Measurements from ENCODE around the gene ZNF79. TPM values are rescaled to one million over a fixed set of nuclear protein-coding genes. Genes with fewer than 3 reads are reported as not detected.

ZNF79 gene
- total and polyA plus RNA-seq, 5 experiments from 2014 or later, result 3.3 to 17.2 (median 6.6) TPM

- Mint-ChIP-seq H3K9me3 (no peaks in the 10 kb centered on the region), H3K4me1 (peaks cover 0 to 18% (median 8%) of the 10 kb centered on the region in 4 donors), H3K27ac (peak overlapping the region in 3 of 10 donors; percentile 43 to 71 (median 52)), H3K36me3 (peaks cover 6 to 84% (median 29%) of the 10 kb centered on the region in 3 donors), H3K27me3 (no peaks in the 10 kb centered on the region), H3K4me3 (no peak overlapping the region)
- DNase-seq (no peak), ATAC-seq (no peak)
- POLR2A ChIA-PET, result interaction anchor here (1.6 kb wide), 1 partner anchor 12 kb away, joined by 7 read pairs; no protein-coding TSS in a partner anchor
These were observed 14.2 kb downstream of the ZNF79 start for GRCh38 chr9:127438394-127438793.

- H3K9me3 Mint-ChIP-seq, result no peaks in the 10 kb centered on the region
- ATAC-seq, result no peak
These were observed 20.2 kb downstream of the ZNF79 start for GRCh38 chr9:127444283-127444920.

GRCh38 chr9:127444921-127445850, 21.0 kb downstream of the ZNF79 start:
- POLR2A ChIA-PET, result no interaction called here
- H3K36me3 Mint-ChIP-seq, result peaks cover 5 to 91% (median 32%) of the 10 kb centered on the region in 3 donors
- no peaks in the 10 kb centered on the region for H3K27me3 Mint-ChIP-seq
- no peak overlapping the region for H3K4me3 Mint-ChIP-seq
- H3K4me1 Mint-ChIP-seq, result peaks cover 11 to 31% (median 25%) of the 10 kb centered on the region in 4 donors
- H3K9me3 Mint-ChIP-seq, result no peaks in the 10 kb centered on the region
- H3K27ac Mint-ChIP-seq, result peak overlapping the region in 4 of 10 donors; percentile 11 to 66 (median 38)
- DNase-seq (no peak), ATAC-seq (no peak)

More at GRCh38 chr9:127444283-127444920, 20.2 kb downstream of the ZNF79 start:
- Mint-ChIP-seq H3K4me1 (peaks cover 7 to 23% (median 17%) of the 10 kb centered on the region in 4 donors), H3K4me3 (no peak overlapping the region), H3K27ac (peak overlapping the region in 6 of 10 donors; percentile 3 to 80 (median 52)), H3K27me3 (no peaks in the 10 kb centered on the region), H3K36me3 (peaks cover 6 to 91% (median 34%) of the 10 kb centered on the region in 3 donors)
- no peak for DNase-seq
- POLR2A ChIA-PET, result interaction anchor here (0.7 kb wide), 1 partner anchor 644 kb away, joined by 3 read pairs; no protein-coding TSS in a partner anchor

GRCh38 chr9:127445851-127446712, 21.9 kb downstream of the ZNF79 start:
- no peak overlapping the region for H3K4me3 Mint-ChIP-seq
- ATAC-seq, result no peak
- H3K36me3 Mint-ChIP-seq, result peaks cover 0 to 87% (median 27%) of the 10 kb centered on the region in 3 donors
- peak overlapping the region in 4 of 10 donors; percentile 54 to 66 (median 58) for H3K27ac Mint-ChIP-seq
- no peaks in the 10 kb centered on the region for H3K9me3 Mint-ChIP-seq
- peaks cover 14 to 40% (median 29%) of the 10 kb centered on the region in 4 donors for H3K4me1 Mint-ChIP-seq
- POLR2A ChIA-PET, result interaction anchor here (1.0 kb wide), 1 partner anchor 231 kb away, joined by 3 read pairs; no protein-coding TSS in a partner anchor
- H3K27me3 Mint-ChIP-seq, result no peaks in the 10 kb centered on the region
- DNase-seq, result no peak

- Mint-ChIP-seq H3K27me3 (no peaks in the 10 kb centered on the region), H3K9me3 (no peaks in the 10 kb centered on the region), H3K4me3 (no peak overlapping the region), H3K4me1 (peaks cover 14 to 46% (median 34%) of the 10 kb centered on the region in 4 donors), H3K36me3 (peaks cover 0 to 81% (median 27%) of the 10 kb centered on the region in 3 donors), H3K27ac (peak overlapping the region in 8 of 10 donors; percentile 6 to 64 (median 41))
- ATAC-seq, result no peak
- DNase-seq, result no peak
- POLR2A ChIA-PET, result interaction anchor here (0.7 to 1.0 kb wide), 2 partner anchors 232 to 1378 kb away, joined by 3 read pairs; no protein-coding TSS in a partner anchor
These were observed 22.7 kb downstream of the ZNF79 start for GRCh38 chr9:127446713-127447415.

GRCh38 chr9:127447416-127448111, 23.4 kb downstream of the ZNF79 start:
- DNase-seq, result no peak
- Mint-ChIP-seq H3K4me3 (peak overlapping the region in 2 of 10 donors; percentile 16 to 42), H3K27ac (peak overlapping the region in 8 of 10 donors; percentile 3 to 61 (median 19)), H3K4me1 (peaks cover 14 to 53% (median 40%) of the 10 kb centered on the region in 4 donors), H3K9me3 (no peaks in the 10 kb centered on the region), H3K27me3 (no peaks in the 10 kb centered on the region), H3K36me3 (peaks cover 0 to 74% (median 26%) of the 10 kb centered on the region in 3 donors)
- POLR2A ChIA-PET, result interaction anchor here (0.6 to 1.1 kb wide), 5 partner anchors 11 to 1377 kb away, joined by 3 to 4 read pairs (median 3); no protein-coding TSS in a partner anchor
- ATAC-seq, result no peak

- Mint-ChIP-seq H3K27me3 (no peaks in the 10 kb centered on the region), H3K9me3 (no peaks in the 10 kb centered on the region), H3K4me1 (peaks cover 14 to 54% (median 41%) of the 10 kb centered on the region in 4 donors), H3K4me3 (peak overlapping the region in 6 of 10 donors; percentile 7 to 98 (median 15)), H3K36me3 (peaks cover 0 to 73% (median 26%) of the 10 kb centered on the region in 3 donors), H3K27ac (peak overlapping the region in 7 of 10 donors; percentile 37 to 95 (median 53))
- POLR2A ChIA-PET, result interaction anchor here (0.6 to 1.1 kb wide), 4 partner anchors 12 to 588 kb away, joined by 3 to 4 read pairs (median 3); partner anchors contain the start of gene ST6GALNAC4
- ATAC-seq (no peak), DNase-seq (no peak)
These were observed 24.1 kb downstream of the ZNF79 start for GRCh38 chr9:127448112-127448805.

GRCh38 chr9:127449332-127449966, 25.3 kb downstream of the ZNF79 start:
- Mint-ChIP-seq H3K27me3 (no peaks in the 10 kb centered on the region), H3K27ac (peak overlapping the region; percentile 91 to 98 (median 96)), H3K4me1 (peaks cover 14 to 54% (median 41%) of the 10 kb centered on the region in 4 donors), H3K4me3 (peak overlapping the region; percentile 90 to 98 (median 96)), H3K36me3 (peaks cover 0 to 62% (median 19%) of the 10 kb centered on the region in 3 donors), H3K9me3 (no peaks in the 10 kb centered on the region)
- POLR2A ChIA-PET, result interaction anchor here (0.5 to 3.4 kb wide), 7 partner anchors 7 to 726 kb away, joined by 3 to 39 read pairs (median 6); partner anchors contain the start of gene ZNF79
- ATAC-seq (no peak), DNase-seq (no peak)

GRCh38 chr9:127450243-127450760, 26.1 kb downstream of the ZNF79 start:
- Mint-ChIP-seq H3K36me3 (peaks cover 0 to 53% (median 11%) of the 10 kb centered on the region in 3 donors), H3K27ac (peak overlapping the region; percentile 91 to 98 (median 96))

More at GRCh38 chr9:127450243-127450760, 26.1 kb downstream of the ZNF79 start:
- H3K9me3 Mint-ChIP-seq, result no peaks in the 10 kb centered on the region
- H3K4me3 Mint-ChIP-seq, result peak overlapping the region; percentile 90 to 98 (median 96)
- H3K27me3 Mint-ChIP-seq, result no peaks in the 10 kb centered on the region
- ATAC-seq, result peak; percentile 8 to 10
- POLR2A ChIA-PET, result interaction anchor here (0.7 to 3.4 kb wide), 24 partner anchors 8 to 768 kb away, joined by 3 to 39 read pairs (median 6); partner anchors contain the start of genes SLC2A8, TOR2A and ZNF79
- H3K4me1 Mint-ChIP-seq, result peaks cover 14 to 54% (median 40%) of the 10 kb centered on the region in 4 donors
- DNase-seq, result peak in 1 of 10 donors; percentile 15
